ENCODE measurements around the gene FZR1.
"Not testable (repeated sequence)": the region's sequence is repeated elsewhere in the genome, so short reads cannot be mapped to it uniquely, and the experiment has no call there.

FZR1 gene

GRCh38 chr19:3497757-3498520, 8.2 kb upstream of the FZR1 start:
- no peak for DNase-seq

- no peak for DNase-seq
Measured at GRCh38 chr19:3499738-3500428, 6.2 kb upstream of the FZR1 start.

- DNase-seq, result peak; percentile 95
Measured at GRCh38 chr19:3500429-3501101, 5.5 kb upstream of the FZR1 start, which contains the start of gene DOHH. Gene DOHH (minus strand): TSS chr19:3500674. CDS start chr19:3496814, 3,860 bp downstream.

GRCh38 chr19:3501780-3502179, 4.3 kb upstream of the FZR1 start:
- DNase-seq, result no peak

GRCh38 chr19:3503036-3503572, 3.0 kb upstream of the FZR1 start:
- DNase-seq, result no peak

GRCh38 chr19:3504735-3505134, 1.4 kb upstream of the FZR1 start:
- DNase-seq, result no peak

GRCh38 chr19:3506384-3507340, 551 bp downstream of the FZR1 start:
- no peak for DNase-seq

- peak; percentile 39 for DNase-seq
Measured at GRCh38 chr19:3507371-3508120, 1.4 kb downstream of the FZR1 start.

GRCh38 chr19:3508121-3508661, 2.1 kb downstream of the FZR1 start:
- DNase-seq, result not testable (repeated sequence)

GRCh38 chr19:3508771-3509535, 2.8 kb downstream of the FZR1 start:
- no peak for DNase-seq

GRCh38 chr19:3509566-3509989, 3.5 kb downstream of the FZR1 start:
- no peak for DNase-seq

- DNase-seq, result no peak
Measured at GRCh38 chr19:3510727-3511126, 4.6 kb downstream of the FZR1 start.

- no peak for DNase-seq
Measured at GRCh38 chr19:3511506-3512251, 5.6 kb downstream of the FZR1 start.

- DNase-seq, result no peak
Measured at GRCh38 chr19:3512562-3513228, 6.6 kb downstream of the FZR1 start.

GRCh38 chr19:3513229-3514140, 7.4 kb downstream of the FZR1 start:
- no peak for DNase-seq

GRCh38 chr19:3514930-3515329, 8.8 kb downstream of the FZR1 start:
- DNase-seq, result no peak

GRCh38 chr19:3515891-3516422, 9.8 kb downstream of the FZR1 start:
- DNase-seq, result no peak

All from NCI-H2029 (cell line).